GM12873 (cell line): ENCODE measurements around the gene ATXN10.

Source experiments
- CTCF ChIP-seq: IDR thresholded peaks from 2 replicates; pipeline ENCODE4 v1.5.1; 2012; ENCODE audit warnings: low read depth, mild to moderate bottlenecking, moderate library complexity, low read length, control low read depth; ENCODE audit not compliant: insufficient read depth; ENCODE audit errors: missing control alignments

ATXN10 gene

GRCh38 chr22:45892681-45893461, 221.2 kb downstream of the ATXN10 start:
- no peak for TF ChIP-seq CTCF

- no peak for TF ChIP-seq CTCF
Measured at GRCh38 chr22:45893516-45893915, 221.9 kb downstream of the ATXN10 start.
